ENCODE measurements around the gene PUM2. TPM values are rescaled to one million over a fixed set of nuclear protein-coding genes. Genes with fewer than 3 reads are reported as not detected.

PUM2 gene
- total and polyA plus RNA-seq, 2 of the 13 experiments (the other 11 are each of a cell fraction or from before 2014, with no cell fraction given) = 69.6 to 69.8 TPM

GRCh38 chr2:20223407-20224163 is 127.1 kb downstream of the PUM2 start (continued):
- TF ChIP-seq, protein P1, sequence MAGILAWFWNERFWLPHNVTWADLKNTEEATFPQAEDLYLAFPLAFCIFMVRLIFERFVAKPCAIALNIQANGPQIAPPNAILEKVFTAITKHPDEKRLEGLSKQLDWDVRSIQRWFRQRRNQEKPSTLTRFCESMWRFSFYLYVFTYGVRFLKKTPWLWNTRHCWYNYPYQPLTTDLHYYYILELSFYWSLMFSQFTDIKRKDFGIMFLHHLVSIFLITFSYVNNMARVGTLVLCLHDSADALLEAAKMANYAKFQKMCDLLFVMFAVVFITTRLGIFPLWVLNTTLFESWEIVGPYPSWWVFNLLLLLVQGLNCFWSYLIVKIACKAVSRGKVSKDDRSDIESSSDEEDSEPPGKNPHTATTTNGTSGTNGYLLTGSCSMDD (CRISPR knock-in tag; IDR thresholded peaks at IDR 0.05) = no peak
- TF ChIP-seq BCL6 (CRISPR knock-in tag; IDR thresholded peaks at IDR 0.05) (no peak; the same call in 1 of the 2 replicates), HDAC2 (CRISPR knock-in tag; IDR thresholded peaks at IDR 0.05) (peak; percentile 14; the same call in 1 of the 2 replicates), ATRX (CRISPR knock-in tag; IDR thresholded peaks at IDR 0.05; ENCODE audit: borderline replicate concordance) (no peak), ZNF230 (CRISPR knock-in tag; IDR thresholded peaks at IDR 0.05) (no peak; the same call in 1 of the 2 replicates), NFE2L1 (CRISPR knock-in tag; IDR thresholded peaks at IDR 0.05; ENCODE audit: borderline replicate concordance) (no peak), REPIN1 (CRISPR knock-in tag; IDR thresholded peaks at IDR 0.05; ENCODE audit: borderline replicate concordance, low read depth) (peak; percentile 65), TSC22D2 (CRISPR knock-in tag; IDR thresholded peaks at IDR 0.05; ENCODE audit: borderline replicate concordance) (0 out of 2 replicates have a peak, but pooled peaks have one; percentile 43), ZFYVE20 (CRISPR knock-in tag; IDR thresholded peaks at IDR 0.05; ENCODE audit: borderline replicate concordance, low read depth) (no peak), ZNF766 (CRISPR knock-in tag; IDR thresholded peaks at IDR 0.05; ENCODE audit: borderline replicate concordance) (peak; percentile 61; the same call in 1 of the 2 replicates), SNAPC5 (CRISPR knock-in tag; IDR thresholded peaks at IDR 0.05; ENCODE audit: borderline replicate concordance) (no peak), ZNF451 (CRISPR knock-in tag; IDR thresholded peaks at IDR 0.05) (0 out of 2 replicates have a peak, but pooled peaks have one; percentile 35), MAF1 (CRISPR knock-in tag; IDR thresholded peaks at IDR 0.05; ENCODE audit: borderline replicate concordance) (no peak), ZNF282 (IDR thresholded peaks at IDR 0.05; ENCODE audit: partially characterized antibody) (no peak), ZNF746 (CRISPR knock-in tag; IDR thresholded peaks at IDR 0.05) (no peak), GATA4 (IDR thresholded peaks at IDR 0.05; ENCODE audit: borderline replicate concordance, low read depth) (no peak), ZNF354B (CRISPR knock-in tag; IDR thresholded peaks at IDR 0.05) (no peak), ZNF556 (CRISPR knock-in tag; IDR thresholded peaks at IDR 0.05; ENCODE audit: borderline replicate concordance) (no peak), ZNF660 (CRISPR knock-in tag; IDR thresholded peaks at IDR 0.05; ENCODE audit: borderline replicate concordance, low read depth) (no peak), ZFAT (CRISPR knock-in tag; conservative IDR thresholded peaks at IDR 0.05) (no peak), ZFP36 (IDR thresholded peaks at IDR 0.05; ENCODE audit: borderline replicate concordance, low read depth, low read length, partially characterized antibody) (no peak), CCAR2 (optimal IDR thresholded peaks at IDR 0.05; ENCODE audit: low read depth, low read length) (no peak), MIXL1 (CRISPR knock-in tag; IDR thresholded peaks at IDR 0.05) (no peak), ZNF75D (CRISPR knock-in tag; IDR thresholded peaks at IDR 0.05; ENCODE audit: borderline replicate concordance) (no peak)
- TF ChIP-seq, protein P2, sequence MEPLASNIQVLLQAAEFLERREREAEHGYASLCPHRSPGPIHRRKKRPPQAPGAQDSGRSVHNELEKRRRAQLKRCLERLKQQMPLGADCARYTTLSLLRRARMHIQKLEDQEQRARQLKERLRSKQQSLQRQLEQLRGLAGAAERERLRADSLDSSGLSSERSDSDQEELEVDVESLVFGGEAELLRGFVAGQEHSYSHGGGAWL (CRISPR knock-in tag; IDR thresholded peaks at IDR 0.05) = no peak
- TF ChIP-seq, protein P3, sequence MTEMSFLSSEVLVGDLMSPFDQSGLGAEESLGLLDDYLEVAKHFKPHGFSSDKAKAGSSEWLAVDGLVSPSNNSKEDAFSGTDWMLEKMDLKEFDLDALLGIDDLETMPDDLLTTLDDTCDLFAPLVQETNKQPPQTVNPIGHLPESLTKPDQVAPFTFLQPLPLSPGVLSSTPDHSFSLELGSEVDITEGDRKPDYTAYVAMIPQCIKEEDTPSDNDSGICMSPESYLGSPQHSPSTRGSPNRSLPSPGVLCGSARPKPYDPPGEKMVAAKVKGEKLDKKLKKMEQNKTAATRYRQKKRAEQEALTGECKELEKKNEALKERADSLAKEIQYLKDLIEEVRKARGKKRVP (CRISPR knock-in tag; IDR thresholded peaks at IDR 0.05) = 0 out of 4 replicates have a peak, but pooled peaks of 1 of the 2 experiments have one; percentile 24
- TF ChIP-seq, protein P4, sequence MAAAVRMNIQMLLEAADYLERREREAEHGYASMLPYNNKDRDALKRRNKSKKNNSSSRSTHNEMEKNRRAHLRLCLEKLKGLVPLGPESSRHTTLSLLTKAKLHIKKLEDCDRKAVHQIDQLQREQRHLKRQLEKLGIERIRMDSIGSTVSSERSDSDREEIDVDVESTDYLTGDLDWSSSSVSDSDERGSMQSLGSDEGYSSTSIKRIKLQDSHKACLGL (CRISPR knock-in tag; IDR thresholded peaks at IDR 0.05) = no peak; the same call in 1 of the 2 replicates
